GM12892 (cell line): ENCODE data around the gene SH2D3A.

Experiments used
- POLR2A ChIP-seq: IDR thresholded peaks from 2 replicates; pipeline ENCODE4 v1.6.1; 2011; ENCODE audit warnings: low read depth, low read length, control low read depth
- POLR2AphosphoS5 ChIP-seq: IDR thresholded peaks from 2 replicates; pipeline ENCODE4 v1.6.1; 2011; ENCODE audit warnings: low read depth, low read length, control low read depth

- TF ChIP-seq POLR2AphosphoS5 (no peak), POLR2A (no peak)
These were observed 21.3 kb downstream of the SH2D3A start for GRCh38 chr19:6745965-6746364.
